ENCODE results near the gene IMP3.
A peak's percentile ranks its signal among the peaks of the same experiment; 100 is the strongest.

IMP3 gene

GRCh38 chr15:75649045-75649761 lies 9.2 kb upstream of the IMP3 start:
- peaks cover 57% of the 10 kb centered on the region for H3K4me1 ChIP-seq (ENCODE audit: control insufficient read depth, insufficient read depth, low read length, unreplicated experiment)
- H3K4me3 ChIP-seq (ENCODE audit: low read depth, low read length) = peak overlapping the region; percentile 96
- no peak overlapping the region for H2AFZ ChIP-seq (ENCODE audit: low read length, unreplicated experiment)
- peak overlapping the region; percentile 89 for H3K27ac ChIP-seq (ENCODE audit: low read depth, low read length)
- H3K79me2 ChIP-seq (ENCODE audit: control insufficient read depth, insufficient read depth, low read length, unreplicated experiment) = peaks cover 77% of the 10 kb centered on the region
- H3K36me3 ChIP-seq (ENCODE audit: insufficient read depth, low read length) = no peaks in the 10 kb centered on the region; the same call in 1 of the 2 replicates
- H3K27me3 ChIP-seq (ENCODE audit: insufficient read depth, low read length) = no peaks in the 10 kb centered on the region

GRCh38 chr15:75648156-75649000 lies 8.4 kb upstream of the IMP3 start:
- H3K36me3 ChIP-seq (ENCODE audit: insufficient read depth, low read length) = no peaks in the 10 kb centered on the region; the same call in 1 of the 2 replicates
- H3K4me1 ChIP-seq (ENCODE audit: control insufficient read depth, insufficient read depth, low read length, unreplicated experiment) = peaks cover 54% of the 10 kb centered on the region
- no peaks in the 10 kb centered on the region for H3K27me3 ChIP-seq (ENCODE audit: insufficient read depth, low read length)
- H3K79me2 ChIP-seq (ENCODE audit: control insufficient read depth, insufficient read depth, low read length, unreplicated experiment) = peaks cover 70% of the 10 kb centered on the region
- peak overlapping the region; percentile 89 for H3K27ac ChIP-seq (ENCODE audit: low read depth, low read length)
- peak overlapping the region; percentile 40 for H2AFZ ChIP-seq (ENCODE audit: low read length, unreplicated experiment)
- H3K4me3 ChIP-seq (ENCODE audit: low read depth, low read length) = peak overlapping the region; percentile 96

GRCh38 chr15:75647370-75648155 lies 7.5 kb upstream of the IMP3 start, which contains the start of gene SNX33:
Gene SNX33, plus strand, starts transcription at chr15:75647912. Its CDS starts 1,191 bp downstream, at chr15:75649103.
- no peaks in the 10 kb centered on the region; the same call in 1 of the 2 replicates for H3K36me3 ChIP-seq (ENCODE audit: insufficient read depth, low read length)
- peak within 1 kb of the TSS; percentile 96 for H3K4me3 ChIP-seq (ENCODE audit: low read depth, low read length)
- H2AFZ ChIP-seq (ENCODE audit: low read length, unreplicated experiment) = peak within 1 kb of the TSS; percentile 40
- H3K79me2 ChIP-seq (ENCODE audit: control insufficient read depth, insufficient read depth, low read length, unreplicated experiment) = peaks cover 62% of the 10 kb centered on the region
- peaks cover 46% of the 10 kb centered on the region for H3K4me1 ChIP-seq (ENCODE audit: control insufficient read depth, insufficient read depth, low read length, unreplicated experiment)
- H3K27me3 ChIP-seq (ENCODE audit: insufficient read depth, low read length) = no peaks in the 10 kb centered on the region
- H3K27ac ChIP-seq (ENCODE audit: low read depth, low read length) = peak within 1 kb of the TSS; percentile 89

DNA sequence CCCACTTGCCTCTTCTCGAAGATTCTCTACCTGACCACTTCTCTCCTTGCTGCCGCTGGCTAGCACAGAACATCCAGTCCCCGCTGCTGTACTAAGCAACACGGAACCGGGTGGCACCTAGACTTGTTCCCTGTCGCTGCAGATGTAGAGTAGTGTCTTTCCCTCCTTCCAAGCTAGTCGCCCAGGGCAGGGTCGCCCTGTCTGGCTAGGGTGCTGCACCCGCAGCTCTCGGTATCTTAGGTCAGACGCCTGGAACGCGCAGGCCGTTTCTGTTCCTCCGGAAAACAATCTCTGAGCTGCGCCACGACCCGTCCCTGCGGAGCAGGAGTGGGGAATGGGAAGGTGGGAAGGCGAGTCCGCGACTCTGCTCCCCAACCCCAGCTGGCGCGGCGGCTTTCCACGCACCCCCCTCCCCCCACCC lies 6.9 kb upstream of the IMP3 start:
- no peaks in the 10 kb centered on the region for H3K27me3 ChIP-seq (ENCODE audit: insufficient read depth, low read length)
- H2AFZ ChIP-seq (ENCODE audit: low read length, unreplicated experiment) = peak overlapping the region; percentile 35
- peak overlapping the region; percentile 96 for H3K4me3 ChIP-seq (ENCODE audit: low read depth, low read length)
- H3K36me3 ChIP-seq (ENCODE audit: insufficient read depth, low read length) = no peaks in the 10 kb centered on the region; the same call in 1 of the 2 replicates
- H3K4me1 ChIP-seq (ENCODE audit: control insufficient read depth, insufficient read depth, low read length, unreplicated experiment) = peaks cover 40% of the 10 kb centered on the region
- H3K79me2 ChIP-seq (ENCODE audit: control insufficient read depth, insufficient read depth, low read length, unreplicated experiment) = peaks cover 56% of the 10 kb centered on the region
- H3K27ac ChIP-seq (ENCODE audit: low read depth, low read length) = peak overlapping the region; percentile 89

DNA sequence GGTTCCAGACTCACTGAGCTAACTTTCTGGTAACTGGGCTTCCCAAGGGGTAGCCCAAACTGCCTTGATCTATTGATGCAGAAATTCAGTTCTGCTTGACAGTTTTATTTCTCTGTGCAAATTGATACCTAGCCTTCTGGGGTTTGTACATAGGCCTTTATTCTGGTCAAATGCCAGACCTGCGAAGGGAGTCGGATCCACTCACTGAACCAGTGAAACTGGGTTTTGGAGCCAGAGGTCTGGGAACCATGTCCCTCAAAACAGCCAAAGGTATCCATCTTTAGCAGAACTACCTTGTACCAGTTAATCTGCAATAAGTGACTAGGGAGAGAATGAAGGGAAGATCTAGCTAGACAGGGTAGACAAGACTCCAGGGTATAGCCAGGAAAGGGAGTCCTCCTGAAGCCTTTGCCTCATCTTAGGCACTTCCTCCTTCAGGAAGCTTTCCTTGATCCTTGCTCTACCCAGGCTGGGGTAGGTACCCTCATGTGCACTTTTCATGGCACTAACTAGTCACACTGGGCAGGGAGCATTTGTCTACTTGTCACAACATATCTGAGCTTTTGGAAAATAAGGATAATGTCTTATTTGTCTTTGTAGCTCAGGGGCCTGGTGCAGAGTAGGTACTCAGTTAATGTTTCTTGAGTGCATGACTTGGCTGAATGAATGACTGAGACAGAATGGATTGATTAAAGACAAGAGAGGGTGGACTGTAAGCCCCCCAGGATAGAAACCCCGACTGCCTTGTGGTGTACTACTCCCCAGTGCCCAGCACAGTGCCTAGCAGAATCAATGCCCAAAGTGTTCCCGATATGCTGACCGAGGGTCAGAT lies 6.3 kb upstream of the IMP3 start:
- Histone ChIP-seq H2AFZ (ENCODE audit: low read length, unreplicated experiment) (no peak overlapping the region), H3K79me2 (ENCODE audit: control insufficient read depth, insufficient read depth, low read length, unreplicated experiment) (peaks cover 50% of the 10 kb centered on the region), H3K36me3 (ENCODE audit: insufficient read depth, low read length) (no peaks in the 10 kb centered on the region; the same call in 1 of the 2 replicates), H3K4me3 (ENCODE audit: low read depth, low read length) (peak overlapping the region; percentile 96), H3K27ac (ENCODE audit: low read depth, low read length) (peak overlapping the region; percentile 89), H3K27me3 (ENCODE audit: insufficient read depth, low read length) (no peaks in the 10 kb centered on the region), H3K4me1 (ENCODE audit: control insufficient read depth, insufficient read depth, low read length, unreplicated experiment) (peaks cover 34% of the 10 kb centered on the region)

GRCh38 chr15:75644376-75644775 lies 4.4 kb upstream of the IMP3 start:
- no peak overlapping the region for H3K27ac ChIP-seq (ENCODE audit: low read depth, low read length)
- H3K4me1 ChIP-seq (ENCODE audit: control insufficient read depth, insufficient read depth, low read length, unreplicated experiment) = peaks cover 15% of the 10 kb centered on the region
- no peak overlapping the region for H3K4me3 ChIP-seq (ENCODE audit: low read depth, low read length)
- H3K27me3 ChIP-seq (ENCODE audit: insufficient read depth, low read length) = no peaks in the 10 kb centered on the region
- peaks cover 36% of the 10 kb centered on the region for H3K79me2 ChIP-seq (ENCODE audit: control insufficient read depth, insufficient read depth, low read length, unreplicated experiment)
- no peak overlapping the region for H2AFZ ChIP-seq (ENCODE audit: low read length, unreplicated experiment)
- no peaks in the 10 kb centered on the region; the same call in 1 of the 2 replicates for H3K36me3 ChIP-seq (ENCODE audit: insufficient read depth, low read length)

DNA sequence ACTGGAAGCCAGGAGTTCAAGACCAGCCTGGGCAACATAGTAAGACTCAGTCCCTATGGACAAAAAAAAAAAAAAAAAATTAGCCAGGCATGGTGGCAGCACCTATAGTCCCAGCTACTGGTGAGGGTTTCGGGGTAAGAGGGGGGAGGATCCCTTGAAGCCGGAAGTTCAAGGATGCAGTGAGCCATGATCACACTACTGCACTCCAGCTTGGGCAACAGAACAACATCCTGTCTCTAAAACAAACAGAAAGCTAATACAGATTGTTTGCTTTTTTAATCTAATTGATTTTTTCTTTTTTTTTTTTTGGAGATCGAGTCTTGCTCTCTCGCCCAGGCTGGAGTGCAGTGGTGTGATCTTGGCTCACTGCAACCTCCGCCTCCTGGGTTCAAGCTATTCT lies 1.6 kb upstream of the IMP3 start:
- H3K36me3 ChIP-seq (ENCODE audit: insufficient read depth, low read length) = no peaks in the 10 kb centered on the region
- H3K4me1 ChIP-seq (ENCODE audit: control insufficient read depth, insufficient read depth, low read length, unreplicated experiment) = peaks cover 10% of the 10 kb centered on the region
- H3K4me3 ChIP-seq (ENCODE audit: low read depth, low read length) = no peak overlapping the region
- H2AFZ ChIP-seq (ENCODE audit: low read length, unreplicated experiment) = no peak overlapping the region
- no peak overlapping the region for H3K27ac ChIP-seq (ENCODE audit: low read depth, low read length)
- peaks cover 37% of the 10 kb centered on the region for H3K79me2 ChIP-seq (ENCODE audit: control insufficient read depth, insufficient read depth, low read length, unreplicated experiment)
- H3K27me3 ChIP-seq (ENCODE audit: insufficient read depth, low read length) = no peaks in the 10 kb centered on the region

GRCh38 chr15:75641179-75641503 lies 1.1 kb upstream of the IMP3 start:
- H3K79me2 ChIP-seq (ENCODE audit: control insufficient read depth, insufficient read depth, low read length, unreplicated experiment) = peaks cover 32% of the 10 kb centered on the region
- H3K4me1 ChIP-seq (ENCODE audit: control insufficient read depth, insufficient read depth, low read length, unreplicated experiment) = peaks cover 5% of the 10 kb centered on the region
- H3K4me3 ChIP-seq (ENCODE audit: low read depth, low read length) = peak overlapping the region; percentile 95
- no peak overlapping the region for H2AFZ ChIP-seq (ENCODE audit: low read length, unreplicated experiment)
- H3K27me3 ChIP-seq (ENCODE audit: insufficient read depth, low read length) = no peaks in the 10 kb centered on the region
- H3K36me3 ChIP-seq (ENCODE audit: insufficient read depth, low read length) = no peaks in the 10 kb centered on the region
- H3K27ac ChIP-seq (ENCODE audit: low read depth, low read length) = peak overlapping the region; percentile 58

GRCh38 chr15:75640483-75641178 lies 607 bp upstream of the IMP3 start:
- Histone ChIP-seq H3K27ac (ENCODE audit: low read depth, low read length) (peak overlapping the region; percentile 58), H3K4me3 (ENCODE audit: low read depth, low read length) (peak overlapping the region; percentile 95), H2AFZ (ENCODE audit: low read length, unreplicated experiment) (peak overlapping the region; percentile 44), H3K79me2 (ENCODE audit: control insufficient read depth, insufficient read depth, low read length, unreplicated experiment) (peaks cover 29% of the 10 kb centered on the region), H3K4me1 (ENCODE audit: control insufficient read depth, insufficient read depth, low read length, unreplicated experiment) (peaks cover 3% of the 10 kb centered on the region), H3K36me3 (ENCODE audit: insufficient read depth, low read length) (no peaks in the 10 kb centered on the region), H3K27me3 (ENCODE audit: insufficient read depth, low read length) (no peaks in the 10 kb centered on the region)
